Stimulated activated CD4-positive, alpha-beta T cell treated with anti-CD3 and anti-CD28 coated beads, Interleukin-12 subunit alpha, Interleukin-12 subunit beta, amount 100 ng/mL, for 24 hours (primary cell): ENCODE measurements around the gene CYBC1.

Source experiments
- DNase-seq, 2 experiments: peaks; one replicate each; pipeline ENCODE4 v3.0.0-alpha.2; 2020; ENCODE audit warnings: low read depth in 2 of 2

Gene CYBC1

GRCh38 chr17:82449131-82449882, 1.2 kb downstream of the CYBC1 start:
- DNase-seq: peak; percentile 31 to 64

GRCh38 chr17:82447876-82448275, 2.7 kb downstream of the CYBC1 start:
- DNase-seq: no peak

GRCh38 chr17:82446649-82447048, 3.9 kb downstream of the CYBC1 start:
- no peak for DNase-seq

GRCh38 chr17:82446124-82446523, 4.4 kb downstream of the CYBC1 start:
- DNase-seq: no peak

GRCh38 chr17:82445542-82445941, 5.0 kb downstream of the CYBC1 start:
- no peak for DNase-seq

- no peak for DNase-seq
Measured at GRCh38 chr17:82444941-82445521, 5.5 kb downstream of the CYBC1 start.

GRCh38 chr17:82444284-82444893, 6.2 kb downstream of the CYBC1 start:
- no peak for DNase-seq

- DNase-seq: no peak
Measured at GRCh38 chr17:82443465-82444283, 6.9 kb downstream of the CYBC1 start.

- DNase-seq: no peak
Measured at GRCh38 chr17:82442643-82443464, 7.7 kb downstream of the CYBC1 start.

- DNase-seq: no peak
Measured at GRCh38 chr17:82441691-82442487, 8.7 kb downstream of the CYBC1 start.

- no peak for DNase-seq
Measured at GRCh38 chr17:82440991-82441627, 9.4 kb downstream of the CYBC1 start.

GRCh38 chr17:82440469-82440981, 10.0 kb downstream of the CYBC1 start:
- no peak for DNase-seq

- no peak for DNase-seq
Measured at GRCh38 chr17:82439829-82440365, 10.7 kb downstream of the CYBC1 start.

- no peak for DNase-seq
Measured at GRCh38 chr17:82439194-82439828, 11.2 kb downstream of the CYBC1 start.

- DNase-seq: no peak
Measured at GRCh38 chr17:82438401-82439193, 12.0 kb downstream of the CYBC1 start.

GRCh38 chr17:82437325-82437668, 13.3 kb downstream of the CYBC1 start:
- no peak for DNase-seq

GRCh38 chr17:82436601-82437324, 13.8 kb downstream of the CYBC1 start:
- no peak for DNase-seq
